Measurements from ENCODE around the gene STT3B. TPM values are rescaled to one million over a fixed set of nuclear protein-coding genes. Genes with fewer than 3 reads are reported as not detected.

The STT3B gene
- total and polyA plus RNA-seq, 2 of the 13 experiments (the other 11 are each of a cell fraction or from before 2014, with no cell fraction given): 85.0 to 205 TPM

DNA sequence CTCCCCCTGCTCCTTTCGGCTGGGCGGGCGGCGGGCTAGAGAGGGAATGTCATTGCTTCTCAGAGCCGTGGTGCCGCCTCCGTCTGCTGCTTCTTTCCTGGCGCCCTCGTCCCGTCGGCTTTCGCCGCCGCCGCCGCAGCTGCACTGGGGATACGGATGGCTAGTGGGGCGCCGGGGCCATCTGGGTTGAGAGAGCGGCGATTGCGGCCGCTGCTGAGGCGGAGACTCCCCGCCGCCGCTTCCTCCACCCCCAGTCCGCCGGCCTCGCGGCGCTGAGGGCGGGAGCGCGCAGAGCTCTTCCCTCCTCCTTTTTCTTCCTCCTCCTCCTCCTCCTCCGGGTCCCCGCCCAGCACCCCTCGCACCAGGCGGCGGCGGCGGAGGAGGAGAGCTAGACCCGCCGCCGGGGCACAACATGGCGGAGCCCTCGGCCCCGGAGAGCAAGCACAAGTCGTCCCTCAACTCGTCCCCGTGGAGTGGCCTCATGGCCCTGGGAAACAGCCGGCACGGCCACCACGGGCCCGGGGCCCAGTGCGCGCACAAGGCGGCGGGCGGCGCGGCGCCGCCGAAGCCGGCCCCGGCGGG lies at the start of gene STT3B (continued):
- no peak for TF ChIP-seq ZNF674 (CRISPR knock-in tag; IDR thresholded peaks at IDR 0.05; ENCODE audit: low read depth)
- no peak for TF ChIP-seq TSC22D2 (CRISPR knock-in tag; IDR thresholded peaks at IDR 0.05; ENCODE audit: borderline replicate concordance)
- TF ChIP-seq HNRNPH1 (optimal IDR thresholded peaks at IDR 0.05; ENCODE audit: low read depth, low read length): no peak
- TF ChIP-seq ZNF20 (CRISPR knock-in tag; IDR thresholded peaks at IDR 0.05): no peak
- TF ChIP-seq KDM3A (CRISPR knock-in tag; IDR thresholded peaks at IDR 0.05; ENCODE audit: low read depth): no peak
- TF ChIP-seq, protein P1, sequence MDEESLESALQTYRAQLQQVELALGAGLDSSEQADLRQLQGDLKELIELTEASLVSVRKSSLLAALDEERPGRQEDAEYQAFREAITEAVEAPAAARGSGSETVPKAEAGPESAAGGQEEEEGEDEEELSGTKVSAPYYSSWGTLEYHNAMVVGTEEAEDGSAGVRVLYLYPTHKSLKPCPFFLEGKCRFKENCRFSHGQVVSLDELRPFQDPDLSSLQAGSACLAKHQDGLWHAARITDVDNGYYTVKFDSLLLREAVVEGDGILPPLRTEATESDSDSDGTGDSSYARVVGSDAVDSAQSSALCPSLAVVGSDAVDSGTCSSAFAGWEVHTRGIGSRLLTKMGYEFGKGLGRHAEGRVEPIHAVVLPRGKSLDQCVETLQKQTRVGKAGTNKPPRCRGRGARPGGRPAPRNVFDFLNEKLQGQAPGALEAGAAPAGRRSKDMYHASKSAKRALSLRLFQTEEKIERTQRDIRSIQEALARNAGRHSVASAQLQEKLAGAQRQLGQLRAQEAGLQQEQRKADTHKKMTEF (CRISPR knock-in tag; IDR thresholded peaks at IDR 0.05): peak; percentile 1; the same call in 1 of the 2 replicates
- TF ChIP-seq NR2C2 (CRISPR knock-in tag; IDR thresholded peaks at IDR 0.05; ENCODE audit: borderline replicate concordance): no peak
- peak; percentile 5; the same call in 1 of the 2 replicates for TF ChIP-seq ZNF558 (CRISPR knock-in tag; IDR thresholded peaks at IDR 0.05; ENCODE audit: borderline replicate concordance)
- TF ChIP-seq FOSL2 (CRISPR knock-in tag; IDR thresholded peaks at IDR 0.05): no peak
- TF ChIP-seq RAD51 (IDR thresholded peaks at IDR 0.05; ENCODE audit: borderline replicate concordance): no peak
- 0 out of 2 replicates have a peak, but pooled peaks have one; percentile 28 for TF ChIP-seq JUN (CRISPR knock-in tag; IDR thresholded peaks at IDR 0.05)
- no peak for TF ChIP-seq IRX3 (CRISPR knock-in tag; IDR thresholded peaks at IDR 0.05; ENCODE audit: borderline replicate concordance, low read depth)
- TF ChIP-seq PAF1 (CRISPR knock-in tag; IDR thresholded peaks at IDR 0.05): no peak
- TF ChIP-seq ZBTB21 (CRISPR knock-in tag; IDR thresholded peaks at IDR 0.05): no peak
- no peak for TF ChIP-seq KLF13 (CRISPR knock-in tag; IDR thresholded peaks at IDR 0.05)
- TF ChIP-seq, protein P2, sequence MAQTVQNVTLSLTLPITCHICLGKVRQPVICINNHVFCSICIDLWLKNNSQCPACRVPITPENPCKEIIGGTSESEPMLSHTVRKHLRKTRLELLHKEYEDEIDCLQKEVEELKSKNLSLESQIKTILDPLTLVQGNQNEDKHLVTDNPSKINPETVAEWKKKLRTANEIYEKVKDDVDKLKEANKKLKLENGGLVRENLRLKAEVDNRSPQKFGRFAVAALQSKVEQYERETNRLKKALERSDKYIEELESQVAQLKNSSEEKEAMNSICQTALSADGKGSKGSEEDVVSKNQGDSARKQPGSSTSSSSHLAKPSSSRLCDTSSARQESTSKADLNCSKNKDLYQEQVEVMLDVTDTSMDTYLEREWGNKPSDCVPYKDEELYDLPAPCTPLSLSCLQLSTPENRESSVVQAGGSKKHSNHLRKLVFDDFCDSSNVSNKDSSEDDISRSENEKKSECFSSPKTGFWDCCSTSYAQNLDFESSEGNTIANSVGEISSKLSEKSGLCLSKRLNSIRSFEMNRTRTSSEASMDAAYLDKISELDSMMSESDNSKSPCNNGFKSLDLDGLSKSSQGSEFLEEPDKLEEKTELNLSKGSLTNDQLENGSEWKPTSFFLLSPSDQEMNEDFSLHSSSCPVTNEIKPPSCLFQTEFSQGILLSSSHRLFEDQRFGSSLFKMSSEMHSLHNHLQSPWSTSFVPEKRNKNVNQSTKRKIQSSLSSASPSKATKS (CRISPR knock-in tag; IDR thresholded peaks at IDR 0.05): no peak; the same call in 1 of the 2 replicates
- TF ChIP-seq, protein P3, sequence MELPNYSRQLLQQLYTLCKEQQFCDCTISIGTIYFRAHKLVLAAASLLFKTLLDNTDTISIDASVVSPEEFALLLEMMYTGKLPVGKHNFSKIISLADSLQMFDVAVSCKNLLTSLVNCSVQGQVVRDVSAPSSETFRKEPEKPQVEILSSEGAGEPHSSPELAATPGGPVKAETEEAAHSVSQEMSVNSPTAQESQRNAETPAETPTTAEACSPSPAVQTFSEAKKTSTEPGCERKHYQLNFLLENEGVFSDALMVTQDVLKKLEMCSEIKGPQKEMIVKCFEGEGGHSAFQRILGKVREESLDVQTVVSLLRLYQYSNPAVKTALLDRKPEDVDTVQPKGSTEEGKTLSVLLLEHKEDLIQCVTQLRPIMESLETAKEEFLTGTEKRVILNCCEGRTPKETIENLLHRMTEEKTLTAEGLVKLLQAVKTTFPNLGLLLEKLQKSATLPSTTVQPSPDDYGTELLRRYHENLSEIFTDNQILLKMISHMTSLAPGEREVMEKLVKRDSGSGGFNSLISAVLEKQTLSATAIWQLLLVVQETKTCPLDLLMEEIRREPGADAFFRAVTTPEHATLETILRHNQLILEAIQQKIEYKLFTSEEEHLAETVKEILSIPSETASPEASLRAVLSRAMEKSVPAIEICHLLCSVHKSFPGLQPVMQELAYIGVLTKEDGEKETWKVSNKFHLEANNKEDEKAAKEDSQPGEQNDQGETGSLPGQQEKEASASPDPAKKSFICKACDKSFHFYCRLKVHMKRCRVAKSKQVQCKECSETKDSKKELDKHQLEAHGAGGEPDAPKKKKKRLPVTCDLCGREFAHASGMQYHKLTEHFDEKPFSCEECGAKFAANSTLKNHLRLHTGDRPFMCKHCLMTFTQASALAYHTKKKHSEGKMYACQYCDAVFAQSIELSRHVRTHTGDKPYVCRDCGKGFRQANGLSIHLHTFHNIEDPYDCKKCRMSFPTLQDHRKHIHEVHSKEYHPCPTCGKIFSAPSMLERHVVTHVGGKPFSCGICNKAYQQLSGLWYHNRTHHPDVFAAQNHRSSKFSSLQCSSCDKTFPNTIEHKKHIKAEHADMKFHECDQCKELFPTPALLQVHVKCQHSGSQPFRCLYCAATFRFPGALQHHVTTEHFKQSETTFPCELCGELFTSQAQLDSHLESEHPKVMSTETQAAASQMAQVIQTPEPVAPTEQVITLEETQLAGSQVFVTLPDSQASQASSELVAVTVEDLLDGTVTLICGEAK (IDR thresholded peaks at IDR 0.05): no peak
- TF ChIP-seq, protein P3 (CRISPR knock-in tag; IDR thresholded peaks at IDR 0.05): no peak
- TF ChIP-seq ZNF224 (CRISPR knock-in tag; IDR thresholded peaks at IDR 0.05): no peak
